GM19452 (cell line): ENCODE measurements around the gene EFEMP2.
"Not testable (repeated sequence)": the region's sequence is repeated elsewhere in the genome, so short reads cannot be mapped to it uniquely, and the experiment has no call there.

Source experiments
- ATAC-seq: cut with Tn5 transposase; IDR thresholded peaks from one replicate; pipeline ENCODE4 v1.9.1; 2021; ENCODE audit not compliant: unreplicated experiment

EFEMP2 gene

GRCh38 chr11:65833297-65834030 lies 39.1 kb downstream of the EFEMP2 start, which contains the start of gene SNX32:
TSS of gene SNX32 (plus strand) at chr11:65833963. CDS start at chr11:65834066, 103 bp downstream.
- ATAC-seq, result peak; percentile 97

- ATAC-seq, result not testable (repeated sequence)
These were observed 40.4 kb downstream of the EFEMP2 start for GRCh38 chr11:65832231-65832630.

DNA sequence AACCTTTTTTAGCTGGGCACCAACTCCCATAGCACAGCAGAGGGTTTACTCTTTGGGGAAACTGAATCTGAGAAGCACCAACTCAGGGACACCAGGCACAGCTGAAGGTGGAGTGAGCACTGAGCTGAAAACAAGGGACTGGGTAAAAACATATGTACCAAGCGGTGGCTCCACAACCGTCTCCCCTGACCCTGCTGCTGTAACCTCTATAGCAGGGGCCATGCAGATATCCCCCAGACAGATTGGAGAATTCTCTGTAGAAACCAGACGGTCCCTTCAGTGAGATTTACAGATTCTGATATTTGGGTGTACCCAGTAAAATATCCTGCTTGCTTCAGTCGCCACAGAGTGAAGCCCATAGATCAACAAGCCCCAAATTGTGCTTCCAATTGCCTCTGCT lies 43.1 kb downstream of the EFEMP2 start:
- no peak for ATAC-seq

GRCh38 chr11:65826984-65827735 lies 45.4 kb downstream of the EFEMP2 start:
- no peak for ATAC-seq

GRCh38 chr11:65822776-65823528 lies 49.6 kb downstream of the EFEMP2 start:
- no peak for ATAC-seq

DNA sequence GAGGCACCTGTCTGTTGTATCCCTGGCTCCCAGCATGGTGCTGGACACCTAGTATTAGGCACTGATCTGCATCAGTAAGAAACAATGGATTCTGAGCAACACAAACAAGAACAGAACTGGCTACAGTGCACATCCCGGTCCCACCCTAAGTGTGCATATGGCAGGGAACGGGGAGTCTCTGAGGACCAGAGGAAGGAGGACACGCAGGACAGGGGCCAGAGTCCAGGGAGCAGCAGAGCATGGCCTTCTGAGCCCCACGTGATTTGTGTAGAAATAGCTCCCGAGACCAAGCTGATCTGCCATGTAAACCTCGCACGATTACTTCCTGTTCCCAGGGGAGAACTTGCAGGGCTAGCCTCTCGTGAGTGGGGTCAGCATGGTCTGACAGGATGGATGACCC lies 51.5 kb downstream of the EFEMP2 start:
- no peak for ATAC-seq

GRCh38 chr11:65817835-65818680 lies 54.5 kb downstream of the EFEMP2 start:
- ATAC-seq, result peak; percentile 76

GRCh38 chr11:65817312-65817834 lies 55.2 kb downstream of the EFEMP2 start:
- ATAC-seq, result no peak

DNA sequence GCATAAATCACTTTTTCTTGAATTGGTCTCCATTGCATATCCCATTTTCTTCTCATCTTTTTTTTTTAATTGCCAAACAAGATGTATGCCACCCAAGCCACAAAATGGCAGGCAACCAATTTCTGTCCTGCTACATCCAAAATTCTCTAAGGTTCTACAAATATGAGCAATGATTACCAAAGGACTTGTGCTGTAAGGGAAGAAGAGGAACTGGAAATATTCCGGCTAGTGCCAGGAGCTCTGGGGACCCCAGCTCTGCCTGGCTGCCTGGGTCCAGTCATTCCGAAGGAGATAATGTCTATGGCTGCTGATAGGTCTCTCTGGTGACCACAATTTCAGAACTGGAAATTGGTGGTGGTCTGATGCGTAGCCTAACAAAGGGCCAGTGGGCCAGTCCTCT lies 55.9 kb downstream of the EFEMP2 start:
- no peak for ATAC-seq
